LHCN-M2 (cell line): ENCODE measurements around the gene TXNDC2. TPM values are rescaled to one million over a fixed set of nuclear protein-coding genes. Genes with fewer than 3 reads are reported as not detected.
"Not testable (repeated sequence)": the region's sequence is repeated elsewhere in the genome, so short reads cannot be mapped to it uniquely, and the experiment has no call there.

Source experiments
- DNase-seq: peaks from one replicate; pipeline ENCODE4 v3.0.0-alpha.2; 2012; ENCODE audit warnings: low read depth
- polyA plus RNA-seq: library from polyadenylated mRNA; unstranded; fragments of >200 nt; gene quantifications from one replicate; pipeline ENCODE4 v1.2.1, GENCODE V29; 2012; ENCODE audit warnings: missing spikeins
- total RNA-seq: library from RNA; depleted of rRNA; stranded (reverse); fragments of >200 nt; gene quantifications from 2 replicates; pipeline ENCODE4 v1.2.3, GENCODE V29; 2014; rRNA removed

TXNDC2 gene
- 0.32 and 0.63 TPM in 2 replicates for total RNA-seq
- polyA plus RNA-seq = 0.13 TPM

DNA sequence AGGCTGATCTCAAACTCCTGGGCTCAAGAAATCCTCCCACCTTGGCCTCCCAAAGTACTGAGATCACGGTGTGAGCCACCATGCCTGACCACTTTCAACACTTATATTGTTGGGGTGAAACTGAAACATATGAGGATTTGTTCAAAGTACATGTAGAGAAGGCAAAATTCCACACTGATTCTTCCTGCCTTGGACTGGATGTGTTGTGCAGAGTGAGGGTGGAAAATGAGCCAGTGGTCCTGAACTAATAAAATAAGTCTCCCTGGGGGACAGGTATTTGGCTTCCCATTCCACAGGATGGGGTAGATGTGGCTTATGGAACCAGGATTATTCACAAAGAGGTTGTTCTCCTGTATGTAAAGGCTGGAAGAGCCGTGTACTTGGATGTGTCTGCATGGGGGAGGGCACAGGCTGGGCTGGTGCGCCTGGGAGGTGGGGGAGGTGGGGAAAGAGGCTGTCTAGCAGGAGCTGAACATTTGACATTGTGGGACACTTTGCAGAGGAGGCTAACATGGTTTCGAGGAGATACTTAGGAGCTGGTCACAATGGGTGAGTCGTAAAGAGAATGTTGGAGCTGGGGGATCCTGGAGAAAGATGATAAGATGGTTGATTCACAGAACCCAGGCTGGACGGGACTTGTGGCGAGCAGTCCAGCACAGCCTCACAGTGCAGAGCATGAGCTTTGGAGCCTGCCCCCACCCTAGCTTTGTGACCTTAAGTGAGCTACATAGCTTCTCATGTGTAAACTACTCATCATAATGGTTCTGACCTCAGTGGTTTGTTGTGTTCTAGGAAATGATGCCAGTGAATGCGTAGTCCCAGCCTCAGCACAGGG is at the start of gene TXNDC2:
TSS of gene TXNDC2 (plus strand) at position 804 of the 835 bp plus-strand sequence. CDS start 708 bp downstream, outside the sequence.
- DNase-seq = no peak

DNA sequence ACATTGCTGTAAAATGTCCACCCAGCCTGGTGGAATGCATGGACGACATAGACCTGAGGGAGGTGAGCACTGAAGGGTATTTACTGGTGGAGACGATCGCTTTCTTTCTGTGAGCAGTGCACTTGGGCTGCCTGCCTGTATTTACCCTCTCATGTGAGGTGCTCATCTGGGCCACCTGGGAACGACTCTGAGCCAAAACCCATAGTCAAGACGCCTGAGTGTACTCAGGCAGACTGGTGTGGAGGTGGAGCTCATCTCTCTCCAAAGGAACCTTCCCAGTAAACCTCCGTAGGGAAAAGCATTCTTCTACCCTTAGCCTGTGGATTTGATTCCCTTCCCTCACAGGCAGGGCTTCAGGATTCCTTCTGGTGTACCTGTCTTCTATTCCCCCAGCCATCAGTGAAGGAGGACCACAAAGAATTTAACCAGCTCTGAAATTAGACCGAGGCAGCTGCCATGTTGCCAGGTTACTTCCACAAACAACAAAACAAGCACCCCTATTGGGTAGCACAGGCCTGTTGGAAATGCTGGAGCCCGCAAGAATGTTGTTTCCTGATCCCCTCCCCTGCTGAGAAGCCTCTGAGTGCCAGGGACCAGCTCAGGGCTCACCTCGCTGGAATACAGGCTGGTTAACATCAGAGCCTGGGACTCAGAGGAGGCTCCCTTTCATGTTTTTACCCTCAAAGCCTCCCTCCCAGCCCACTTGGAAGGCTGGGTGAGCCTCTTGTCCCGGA is 47.5 kb upstream of the TXNDC2 start:
- DNase-seq = peak; percentile 93

DNA sequence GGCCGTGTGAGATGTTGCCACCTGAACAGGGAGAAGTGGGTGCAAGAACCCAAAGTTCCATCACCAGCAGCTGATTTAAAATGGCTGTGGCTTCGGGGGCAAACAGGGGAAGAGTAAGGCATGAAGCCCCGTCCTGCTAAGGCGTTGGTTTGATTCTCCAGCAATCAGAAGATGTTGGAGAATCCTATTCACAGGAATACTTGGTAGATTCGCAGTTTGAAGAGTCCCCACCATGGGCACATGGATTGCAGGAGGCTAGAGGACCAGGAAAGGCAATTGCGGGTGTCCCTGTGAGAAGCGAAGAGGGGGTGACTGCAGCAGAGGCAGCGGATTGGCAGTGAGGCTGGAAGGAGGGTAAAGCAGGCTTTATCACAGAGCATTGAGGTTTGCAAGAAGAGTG is 46.6 kb upstream of the TXNDC2 start:
- no peak for DNase-seq

DNA sequence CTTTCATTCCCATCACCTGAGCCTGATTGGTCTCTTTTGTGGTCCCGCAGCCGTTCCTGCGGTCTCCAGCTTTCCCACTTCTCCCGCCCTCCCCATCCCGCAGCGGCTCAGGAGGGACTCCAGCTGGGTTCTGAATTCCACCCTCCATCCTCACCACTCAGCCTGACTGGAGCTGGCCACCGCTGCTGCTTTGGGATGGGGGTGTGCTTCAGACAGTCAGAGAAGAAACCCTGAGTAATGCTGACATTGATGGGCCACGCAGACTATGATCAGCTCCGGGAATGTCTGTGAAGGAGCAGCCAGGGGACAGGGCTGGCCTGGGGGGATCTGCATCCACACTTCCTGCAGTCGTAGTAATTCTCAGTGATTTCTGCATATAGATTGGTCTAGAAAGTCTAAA is 45.9 kb upstream of the TXNDC2 start:
- no peak for DNase-seq

DNA sequence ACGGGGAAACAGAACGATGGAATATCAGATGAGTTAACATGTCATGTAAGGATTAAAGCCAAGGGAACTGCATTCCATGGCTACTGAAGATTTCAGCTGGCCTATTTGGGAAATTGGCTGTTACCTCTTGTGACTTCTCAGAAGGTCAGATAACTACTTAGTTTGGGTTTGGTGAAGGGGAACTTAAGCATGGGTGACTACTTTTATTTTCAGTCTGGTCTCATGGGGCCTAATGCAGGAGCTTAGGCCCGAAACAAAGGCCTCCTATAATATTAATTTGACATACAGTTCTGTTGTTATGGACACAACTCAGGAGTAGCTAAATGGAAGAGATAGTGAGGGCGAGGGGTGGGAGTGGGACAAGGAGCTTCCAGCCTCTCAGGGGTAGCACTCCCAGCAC is 44.0 kb upstream of the TXNDC2 start:
- no peak for DNase-seq

DNA sequence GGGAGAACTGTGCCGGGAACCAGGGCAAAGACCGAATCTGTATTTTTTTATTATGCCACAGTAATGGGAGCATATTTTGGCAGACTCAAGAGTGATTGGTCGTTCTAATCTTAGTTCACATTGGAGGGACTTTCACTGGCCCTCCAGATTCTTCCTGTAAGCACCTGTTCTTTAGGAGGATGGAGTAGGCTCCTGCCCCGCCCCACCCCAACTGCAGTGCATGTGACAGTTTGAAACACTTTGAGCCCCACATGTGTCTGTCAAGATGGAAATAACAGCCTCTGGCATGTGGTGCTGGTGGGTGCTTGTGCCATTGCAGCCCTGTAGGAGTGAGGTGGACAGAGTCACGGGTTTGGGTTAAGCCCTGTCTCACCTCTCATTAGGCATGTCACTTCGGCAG is 43.3 kb upstream of the TXNDC2 start:
- DNase-seq = no peak

DNA sequence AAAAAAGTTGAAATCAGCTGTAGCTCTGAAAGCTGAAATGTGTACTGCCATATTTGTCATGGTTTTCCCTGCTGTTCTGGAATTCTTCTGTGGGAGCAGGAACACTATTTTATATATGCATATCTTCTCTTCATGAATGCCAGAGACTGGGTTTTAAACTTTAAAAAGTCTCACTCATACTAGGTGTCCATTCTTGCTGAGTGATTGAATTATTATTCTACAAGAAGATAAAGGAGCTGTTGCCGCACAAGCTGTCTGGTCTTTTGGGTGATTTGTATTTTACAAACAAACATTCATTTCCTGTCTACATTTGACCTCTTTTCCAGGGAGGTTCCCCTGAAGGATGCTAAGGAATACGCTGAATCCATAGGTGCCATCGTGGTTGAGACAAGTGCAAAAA is 40.5 kb upstream of the TXNDC2 start:
- no peak for DNase-seq

DNA sequence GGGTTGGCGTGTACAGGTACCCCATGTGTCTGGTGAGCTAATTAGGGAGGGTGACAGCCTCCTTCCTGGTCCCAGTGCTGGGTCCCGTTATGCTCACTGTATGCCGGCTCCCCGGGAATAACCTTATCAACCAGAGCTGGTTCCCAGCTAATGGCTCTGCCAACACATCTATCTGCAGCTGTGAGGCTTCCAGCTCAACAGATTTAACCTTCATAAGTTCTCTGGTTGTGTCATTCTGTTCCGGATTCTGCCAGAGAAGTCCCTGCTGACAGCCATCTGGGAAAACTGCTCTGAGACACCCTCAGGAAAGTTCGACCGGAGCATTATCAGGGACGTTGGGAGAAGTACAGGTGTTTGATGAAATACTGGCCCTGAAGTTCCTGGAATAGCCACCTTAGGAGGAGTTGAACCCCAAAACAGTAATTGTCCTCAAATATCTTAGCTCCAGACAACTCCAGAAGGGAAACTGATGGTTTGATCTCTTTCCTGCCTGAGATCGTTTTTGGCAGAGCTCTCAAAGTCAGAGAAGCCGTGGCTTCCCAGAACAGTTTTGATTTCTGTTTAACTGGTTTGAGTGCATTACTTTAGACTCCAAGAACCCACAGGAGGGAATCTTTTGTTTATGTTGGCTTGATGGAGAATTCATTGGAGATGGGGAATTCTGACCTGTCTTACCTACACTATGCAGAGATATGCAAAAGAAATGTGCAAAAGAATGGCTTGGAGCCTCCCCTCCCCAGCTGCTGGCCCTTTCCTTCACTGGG is 39.4 kb upstream of the TXNDC2 start:
- DNase-seq = no peak

DNA sequence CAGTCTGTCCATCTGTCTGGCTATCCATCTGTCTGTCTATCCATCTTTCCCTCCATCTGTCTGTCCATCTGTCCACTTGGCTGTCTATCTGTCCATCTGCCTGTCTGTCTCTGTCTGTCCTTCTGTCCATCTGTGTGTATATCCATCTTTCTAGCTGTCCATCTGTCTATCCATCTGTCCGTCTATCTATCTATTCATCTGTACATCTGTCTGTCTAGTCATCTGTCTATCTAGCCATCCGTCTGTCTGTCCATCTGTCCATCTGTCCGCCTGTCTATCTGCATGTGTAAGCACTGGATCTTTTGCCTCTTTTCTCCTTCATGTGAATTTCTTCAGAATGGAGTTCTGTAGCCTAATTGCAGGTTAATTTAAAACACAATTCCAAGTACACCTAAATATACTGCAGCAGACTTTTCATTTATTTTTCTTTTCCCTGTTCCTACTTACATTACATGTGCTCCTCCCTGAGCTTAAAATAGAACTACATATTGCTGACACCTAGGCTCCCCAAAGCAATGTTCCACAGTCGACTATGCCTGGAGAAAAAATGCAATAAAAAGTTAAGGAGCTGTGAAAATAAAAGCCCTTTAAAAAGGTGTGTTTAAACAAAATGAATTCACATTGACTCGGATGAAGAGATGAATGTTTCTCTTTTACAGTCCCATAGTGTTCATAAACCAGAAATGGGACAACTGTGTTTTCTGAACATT is 37.4 kb upstream of the TXNDC2 start:
- DNase-seq = peak; percentile 36

DNA sequence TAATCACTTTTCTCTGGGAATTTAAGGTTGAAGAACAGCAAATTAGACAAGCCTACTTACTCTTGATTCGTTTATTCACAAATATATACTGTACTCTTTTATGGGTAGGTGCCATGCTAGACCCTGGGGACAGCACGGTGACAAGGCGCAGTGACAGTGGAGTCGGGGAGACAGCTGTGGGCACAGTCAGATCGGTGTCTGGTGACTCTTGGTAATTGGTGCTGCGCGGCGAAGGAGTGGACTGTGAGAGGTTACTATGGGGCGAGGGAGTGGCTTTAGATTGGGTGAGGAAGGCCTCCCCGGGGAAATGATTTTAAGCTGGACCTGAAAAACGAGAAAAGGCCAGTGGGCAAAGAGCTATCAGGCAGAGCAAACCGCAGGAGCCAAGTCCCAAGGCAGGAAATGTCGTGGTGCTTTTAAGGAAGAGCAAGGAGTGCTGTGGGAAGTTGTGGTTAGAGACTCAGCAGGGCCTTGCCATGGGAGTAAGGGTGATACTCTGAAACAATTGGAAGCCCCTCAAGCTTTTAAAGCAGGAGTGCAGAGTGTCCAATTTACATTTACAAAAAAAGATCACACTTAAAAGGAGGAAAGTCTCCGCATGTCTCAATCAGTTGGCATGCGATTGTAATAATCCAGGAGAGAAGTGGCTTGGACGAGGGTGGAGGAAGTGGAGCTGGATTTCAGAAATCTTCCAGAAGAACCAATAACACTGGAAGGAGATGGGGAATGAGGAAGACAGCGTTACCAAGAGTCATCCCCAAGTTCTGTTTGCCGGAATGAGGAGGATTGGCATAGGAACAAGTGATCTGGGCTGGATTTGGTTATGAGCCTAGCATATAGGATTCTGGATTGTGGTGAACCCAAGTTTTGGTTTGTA is 36.1 kb upstream of the TXNDC2 start:
- DNase-seq = peak; percentile 84

DNA sequence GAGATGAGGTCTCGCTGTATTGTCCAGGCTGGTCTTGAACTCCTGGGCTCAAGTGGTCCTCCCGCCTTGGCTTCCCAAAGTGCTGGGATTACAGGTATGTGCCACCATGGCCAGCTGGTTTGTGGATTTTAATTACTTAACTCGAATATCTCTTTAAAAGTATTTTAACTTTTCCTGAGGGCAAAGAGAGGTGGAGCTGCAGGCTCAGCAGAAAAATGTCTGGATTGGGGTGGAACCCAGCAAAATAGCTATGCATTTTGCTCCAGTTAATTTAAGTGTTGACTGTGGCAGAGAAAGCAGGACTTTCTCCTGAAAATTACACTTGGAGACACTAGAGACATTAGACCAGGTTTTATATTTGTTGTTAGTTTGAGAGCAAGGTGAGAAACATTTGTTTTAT is 35.5 kb upstream of the TXNDC2 start:
- DNase-seq = no peak

DNA sequence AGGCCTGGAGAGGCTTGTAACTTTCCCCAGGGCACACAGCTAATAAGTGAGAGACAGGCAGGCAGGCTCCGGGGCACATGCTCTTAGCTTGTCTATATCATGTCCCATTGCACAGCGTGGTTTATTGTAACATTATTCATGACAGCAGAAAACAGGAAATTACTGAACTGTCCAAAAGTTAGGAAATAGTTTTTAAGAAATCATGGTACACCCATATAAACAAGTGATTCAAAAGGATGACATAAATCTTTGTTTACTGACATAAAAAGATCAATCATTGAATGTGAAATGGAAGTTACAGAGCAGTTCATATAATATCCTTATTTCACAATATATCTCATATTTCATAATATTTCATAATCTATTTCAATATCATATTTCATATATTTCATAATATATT is 34.3 kb upstream of the TXNDC2 start:
- DNase-seq = peak; percentile 25

DNA sequence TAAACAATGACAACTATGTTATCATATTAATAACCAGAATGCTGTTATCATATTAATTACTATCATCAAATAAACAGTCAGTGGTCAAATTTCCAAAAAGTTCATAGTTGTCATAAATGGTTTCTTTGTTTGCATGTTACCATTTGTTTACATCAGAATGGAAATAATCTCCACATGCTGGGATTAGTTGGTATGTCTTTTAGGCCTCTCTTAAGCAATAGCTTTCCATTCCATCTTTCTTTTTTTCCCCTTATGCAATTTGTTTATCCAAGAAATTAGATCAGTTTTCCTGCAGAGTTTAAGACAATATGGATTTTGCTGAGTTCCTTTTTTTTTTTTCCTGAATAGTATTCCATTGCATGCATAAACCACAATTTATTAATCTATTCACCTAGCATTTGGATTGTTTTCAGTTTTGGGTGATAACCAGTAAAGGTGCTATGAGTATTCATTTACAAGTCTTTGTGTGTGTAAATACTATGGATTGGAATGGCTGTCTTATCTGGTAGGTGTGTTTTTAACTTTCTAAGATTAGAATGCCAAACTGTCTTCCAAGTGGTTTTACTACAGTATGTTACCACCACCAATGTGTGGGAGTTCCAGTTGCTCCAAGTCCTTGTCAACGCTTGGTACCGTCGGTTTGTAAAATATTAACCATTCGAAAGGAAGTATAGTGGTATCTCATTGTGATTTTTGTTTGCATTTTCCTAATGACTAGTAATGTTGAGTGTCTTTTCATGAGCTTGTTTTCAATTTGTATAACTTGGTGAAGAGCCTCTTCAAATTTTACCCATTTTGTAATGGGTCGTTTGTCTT is 33.3 kb upstream of the TXNDC2 start:
- DNase-seq = no peak

DNA sequence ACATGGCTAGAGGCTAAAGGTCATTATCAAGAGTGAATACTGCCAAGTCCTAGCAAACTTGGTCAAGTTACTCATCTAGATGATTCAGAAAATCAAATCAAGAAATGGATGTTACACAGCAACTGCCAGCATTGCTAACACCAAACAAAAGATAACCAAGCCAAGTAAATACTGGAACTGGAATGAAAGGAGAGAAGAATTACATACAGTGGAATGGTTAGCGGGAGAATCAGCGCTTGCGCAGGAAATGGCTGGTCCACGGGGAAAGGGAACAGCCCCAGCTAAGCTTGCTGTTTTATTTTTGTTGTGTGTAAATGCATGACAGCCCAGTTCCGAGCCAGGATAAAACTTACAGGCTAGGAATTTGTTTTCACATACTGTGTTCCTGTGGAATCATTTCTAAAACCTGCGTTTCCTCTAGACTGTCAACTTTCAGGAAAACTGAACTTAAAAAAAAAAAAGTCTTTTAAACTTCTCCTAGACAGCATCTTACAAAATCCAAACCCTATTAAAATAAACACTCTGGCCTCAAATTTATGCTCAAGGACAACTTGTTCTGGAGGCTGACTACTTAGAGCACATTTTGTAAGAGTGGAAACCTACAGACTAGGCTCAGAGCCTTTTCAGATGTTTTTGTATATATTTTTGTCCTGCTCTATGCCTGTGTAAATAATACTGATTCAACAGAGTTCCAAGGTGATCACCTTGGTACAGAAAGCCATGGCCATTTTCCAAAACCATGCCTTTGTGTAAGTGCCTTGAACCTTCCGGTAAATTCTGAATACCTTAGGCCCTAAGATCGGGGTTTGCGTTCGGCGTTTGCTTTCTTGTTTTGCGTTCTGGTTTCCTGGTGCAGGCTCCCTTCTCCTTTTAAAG is 30.7 kb upstream of the TXNDC2 start:
- no peak for DNase-seq

DNA sequence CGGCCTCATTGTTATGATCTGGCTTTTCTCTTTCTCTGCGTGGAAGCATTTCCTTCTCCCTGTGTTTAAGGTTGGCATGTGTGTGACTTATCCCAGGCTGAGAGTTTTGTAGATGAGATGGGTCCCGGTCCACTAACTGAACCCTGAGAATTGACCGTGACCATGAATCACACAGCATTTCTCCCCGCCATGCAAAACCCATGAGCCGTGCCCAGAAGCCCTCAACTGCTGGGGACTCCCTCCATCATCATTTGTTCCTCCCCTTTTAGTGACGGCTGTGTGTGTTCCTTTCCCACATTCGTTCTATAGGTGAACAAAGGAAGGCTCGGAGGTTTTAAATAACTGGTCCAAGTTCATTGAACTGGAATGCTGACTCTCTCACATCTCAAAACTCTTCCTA is 30.1 kb upstream of the TXNDC2 start:
- DNase-seq = no peak

DNA sequence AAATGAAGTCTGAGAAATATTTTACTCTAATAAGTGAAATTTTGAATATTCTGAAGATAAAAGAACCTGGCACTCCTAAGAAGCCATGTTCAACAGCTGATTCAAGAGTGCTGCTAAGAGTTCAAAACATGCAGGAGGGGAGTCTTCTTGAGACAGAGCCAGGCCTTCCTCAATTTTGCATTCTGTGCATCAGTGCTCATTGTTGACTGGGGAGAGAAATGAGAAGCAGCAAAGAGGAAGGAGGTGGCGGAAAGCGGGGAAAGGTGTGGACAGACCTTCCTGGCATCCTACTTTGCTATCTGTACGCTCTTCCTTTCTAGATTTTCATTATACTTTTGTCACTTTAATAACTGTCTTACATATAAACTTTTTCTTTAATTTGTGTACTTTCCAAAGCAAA is 29.7 kb upstream of the TXNDC2 start:
- no peak for DNase-seq

DNA sequence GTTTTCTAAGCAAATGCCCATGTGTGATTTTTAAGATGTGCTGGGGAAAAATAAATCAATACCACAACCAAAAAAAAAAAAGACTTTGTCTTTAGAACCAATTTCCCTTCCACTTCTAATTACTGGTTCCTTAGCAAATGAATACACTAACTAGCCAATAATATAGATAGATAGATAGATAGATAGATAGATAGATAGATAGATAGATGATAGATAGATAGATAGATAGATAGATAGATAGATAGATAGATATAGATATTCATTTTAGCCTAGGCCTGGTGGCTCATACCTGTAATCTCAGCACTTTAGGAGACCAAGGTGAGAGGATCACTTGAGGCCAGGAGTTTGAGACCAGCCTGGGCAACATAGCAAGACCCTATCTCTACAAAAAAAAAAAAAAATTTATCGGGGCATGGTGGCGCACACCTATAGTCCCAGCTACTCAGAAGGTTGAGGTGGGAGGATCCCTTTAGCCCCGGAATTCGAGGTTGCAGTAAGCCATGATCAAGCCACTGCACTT is 28.2 kb upstream of the TXNDC2 start:
- DNase-seq = not testable (repeated sequence)

DNA sequence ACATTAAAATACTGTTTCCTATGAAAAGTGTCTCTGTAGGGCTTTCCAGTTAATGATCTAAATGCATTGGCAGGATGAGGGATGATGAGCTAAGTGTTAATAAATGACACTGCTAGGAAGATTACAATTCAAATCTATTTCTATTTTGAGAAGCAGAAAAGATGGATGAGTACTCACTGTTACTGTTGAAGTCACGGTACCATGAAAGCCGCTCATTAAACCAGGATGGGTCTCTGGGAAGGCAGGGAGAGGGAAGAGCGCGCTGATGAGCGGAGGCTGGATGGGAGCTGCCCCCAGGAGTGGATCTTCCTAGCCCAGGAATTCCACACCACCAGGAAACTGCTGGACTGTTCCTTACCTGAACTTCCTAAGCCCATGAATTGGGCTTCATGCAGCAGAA is 27.1 kb upstream of the TXNDC2 start:
- DNase-seq = no peak
